Prostate gland (tissue), 2 donors: ENCODE data around the gene TBC1D22A.

Experiments
- POLR2A ChIP-seq: fragments of 450-650 bp; IDR thresholded peaks from one replicate; pipeline ENCODE4 v1.6.1; 2016; ENCODE audit warnings: antibody characterized with exemption, mild to moderate bottlenecking
- POLR2AphosphoS5 ChIP-seq: sonication (generic); formaldehyde crosslinking; IDR thresholded peaks from one replicate; pipeline ENCODE4 v1.6.1; 2017; ENCODE audit warnings: antibody characterized with exemption
- TF ChIP-seq, protein P1 (sequence below), 4 experiments: fragments of 200-600 bp in 2 of 4; fragments of 450-650 bp in 2 of 4; sonication (generic) in 2 of 4; IDR thresholded peaks; 1 replicate in 3 of 4; 2 replicates in 1 of 4; pipeline ENCODE4 v1.5.1; 2016 to 2019; ENCODE audit warnings: antibody characterized with exemption in 4 of 4, mild to moderate bottlenecking in 2 of 4, moderate library complexity in 2 of 4

DNA sequence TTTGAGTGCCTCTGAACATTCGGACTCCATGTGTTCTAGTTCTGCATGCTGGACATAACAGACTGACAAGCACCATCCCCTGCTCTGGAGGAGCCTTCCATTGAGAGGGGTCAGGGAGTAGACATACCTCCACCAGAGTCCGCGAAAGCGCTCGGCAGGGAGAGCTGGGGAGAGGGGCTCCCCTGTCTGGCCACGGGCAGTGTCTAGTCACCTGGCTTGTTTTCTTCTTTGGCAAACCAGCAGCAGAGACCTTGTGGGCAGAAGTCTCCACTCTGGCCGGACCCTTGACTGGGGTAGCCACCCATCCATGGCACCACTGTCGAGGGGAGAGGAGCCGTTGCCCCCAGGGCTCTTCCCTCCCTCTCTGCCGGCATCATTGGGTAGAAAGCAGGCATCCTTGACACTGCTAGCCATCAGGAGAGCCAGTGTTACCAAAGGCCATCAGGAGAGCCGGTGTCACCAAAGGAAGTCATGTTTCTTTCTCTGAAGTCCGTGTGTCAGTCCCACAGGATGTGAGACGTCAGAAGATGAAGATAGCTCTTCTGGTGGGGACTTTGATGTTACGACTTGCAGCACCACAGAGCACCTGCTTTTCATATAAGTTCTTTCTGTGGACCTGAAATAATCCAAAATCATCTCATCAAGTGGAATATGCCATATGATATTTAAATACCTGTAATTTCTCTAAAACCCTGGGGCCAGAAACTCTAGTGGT lies 305.6 kb downstream of the TBC1D22A start:
- TF ChIP-seq, protein P1, sequence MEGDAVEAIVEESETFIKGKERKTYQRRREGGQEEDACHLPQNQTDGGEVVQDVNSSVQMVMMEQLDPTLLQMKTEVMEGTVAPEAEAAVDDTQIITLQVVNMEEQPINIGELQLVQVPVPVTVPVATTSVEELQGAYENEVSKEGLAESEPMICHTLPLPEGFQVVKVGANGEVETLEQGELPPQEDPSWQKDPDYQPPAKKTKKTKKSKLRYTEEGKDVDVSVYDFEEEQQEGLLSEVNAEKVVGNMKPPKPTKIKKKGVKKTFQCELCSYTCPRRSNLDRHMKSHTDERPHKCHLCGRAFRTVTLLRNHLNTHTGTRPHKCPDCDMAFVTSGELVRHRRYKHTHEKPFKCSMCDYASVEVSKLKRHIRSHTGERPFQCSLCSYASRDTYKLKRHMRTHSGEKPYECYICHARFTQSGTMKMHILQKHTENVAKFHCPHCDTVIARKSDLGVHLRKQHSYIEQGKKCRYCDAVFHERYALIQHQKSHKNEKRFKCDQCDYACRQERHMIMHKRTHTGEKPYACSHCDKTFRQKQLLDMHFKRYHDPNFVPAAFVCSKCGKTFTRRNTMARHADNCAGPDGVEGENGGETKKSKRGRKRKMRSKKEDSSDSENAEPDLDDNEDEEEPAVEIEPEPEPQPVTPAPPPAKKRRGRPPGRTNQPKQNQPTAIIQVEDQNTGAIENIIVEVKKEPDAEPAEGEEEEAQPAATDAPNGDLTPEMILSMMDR (IDR thresholded peaks at IDR 0.05): no peak
- TF ChIP-seq POLR2A (no peak), POLR2AphosphoS5 (no peak)
